Measurements from ENCODE around the gene ZNF770. TPM values are rescaled to one million over a fixed set of nuclear protein-coding genes. Genes with fewer than 3 reads are reported as not detected.

ZNF770 gene
- total and polyA plus RNA-seq, 2 of the 4 experiments (the other 2 are of a cell fraction), result 9.4 to 26.5 TPM

DNA sequence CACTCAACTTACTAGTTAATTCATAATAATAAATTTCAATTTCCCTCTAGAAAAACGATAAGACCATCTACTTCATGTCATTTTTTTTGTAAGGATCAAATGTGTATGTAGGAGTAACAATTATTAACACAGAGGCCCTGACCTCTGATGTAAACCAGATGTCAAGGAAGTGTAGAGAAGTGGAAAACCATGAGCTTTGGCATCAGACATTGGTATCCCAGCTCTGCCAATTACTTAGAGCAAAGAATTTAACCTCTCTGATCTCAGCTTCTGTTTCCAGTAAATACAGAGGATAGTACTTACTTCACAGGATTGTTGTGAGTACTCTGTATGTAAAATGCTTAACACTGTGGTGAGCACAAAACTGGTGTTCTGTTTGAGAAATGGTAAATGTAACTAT, 36.1 kb downstream of the ZNF770 start:
- Histone ChIP-seq H3K4me3 (ENCODE audit: insufficient read depth, low read depth, low read length) (no peak overlapping the region), H3K4me1 (ENCODE audit: control insufficient read depth, insufficient read depth, low read length) (no peaks in the 10 kb centered on the region), H2BK20ac (ENCODE audit: low read depth, low read length) (no peak overlapping the region), H2AFZ (replicated peaks; ENCODE audit: low read length, poor library complexity) (no peak overlapping the region), H2AK9ac (replicated peaks; ENCODE audit: low read depth, low read length, poor library complexity) (no peak overlapping the region), H3K56ac (ENCODE audit: extremely low read depth, insufficient read depth, low read length) (no peak overlapping the region), H2AK5ac (ENCODE audit: low read depth, low read length) (no peak overlapping the region), H3K27me3 (ENCODE audit: control insufficient read depth, insufficient read depth, low read length) (no peaks in the 10 kb centered on the region), H3K4me2 (ENCODE audit: low read depth, low read length) (no peak overlapping the region), H2BK15ac (ENCODE audit: low read depth, low read length) (no peak overlapping the region), H3K9ac (ENCODE audit: low read depth, low read length) (no peak overlapping the region), H3K9me3 (ENCODE audit: control insufficient read depth, insufficient read depth, low read length) (no peaks in the 10 kb centered on the region), H3K27ac (ENCODE audit: insufficient read depth, low read length) (no peak overlapping the region), H3K14ac (replicated peaks; ENCODE audit: low read depth, low read length) (no peak overlapping the region), H4K5ac (ENCODE audit: low read depth, low read length) (no peak overlapping the region), H2BK120ac (ENCODE audit: low read depth, low read length) (no peak overlapping the region), H3K79me1 (ENCODE audit: low read depth in 1 of 2, low read length in 2 of 2) (peaks cover 0 to 10% of the 10 kb centered on the region in 2 experiments; a peak in 1 of 4 replicates), H3K36me3 (ENCODE audit: control insufficient read depth, insufficient read depth, low read length) (0 out of 2 replicates have a peak, but pooled peaks cover 4% of the 10 kb centered on the region), H3K23ac (ENCODE audit: low read depth, low read length) (no peak overlapping the region), H4K8ac (ENCODE audit: low read depth in 2 of 2, low read length in 2 of 2) (no peak overlapping the region), H2BK5ac (ENCODE audit: low read depth, low read length, poor library complexity, severe bottlenecking) (no peak overlapping the region), H4K91ac (ENCODE audit: insufficient read depth, low read depth, low read length) (no peak overlapping the region), H3K9me1 (ENCODE audit: insufficient read depth, low read length) (no peaks in the 10 kb centered on the region), H3K18ac (ENCODE audit: low read depth, low read length) (no peak overlapping the region), H3K4ac (ENCODE audit: low read depth, low read length) (no peak overlapping the region), H4K20me1 (ENCODE audit: insufficient read depth, low read length) (no peaks in the 10 kb centered on the region)
- WGBS, 2 experiments (ENCODE audit: extremely low coverage in 2 of 2, insufficient read length in 1 of 2), result no CpG with 5 or more reads among the region's 1 CpG
- in situ Hi-C loops (cut with MboI; ENCODE audit: low sequenced_read_pairs), result no loop called here
- ChIA-PET POLR2A (ENCODE audit: unreplicated experiment) (no interaction called here), CTCF (no interaction called here)
- no peak for TF ChIP-seq RFX5 (IDR thresholded peaks at IDR 0.05; ENCODE audit: low read depth, low read length)
- no peak for TF ChIP-seq POLR2A (IDR thresholded peaks at IDR 0.05; ENCODE audit: low read depth, low read length)
- TF ChIP-seq, protein P1, sequence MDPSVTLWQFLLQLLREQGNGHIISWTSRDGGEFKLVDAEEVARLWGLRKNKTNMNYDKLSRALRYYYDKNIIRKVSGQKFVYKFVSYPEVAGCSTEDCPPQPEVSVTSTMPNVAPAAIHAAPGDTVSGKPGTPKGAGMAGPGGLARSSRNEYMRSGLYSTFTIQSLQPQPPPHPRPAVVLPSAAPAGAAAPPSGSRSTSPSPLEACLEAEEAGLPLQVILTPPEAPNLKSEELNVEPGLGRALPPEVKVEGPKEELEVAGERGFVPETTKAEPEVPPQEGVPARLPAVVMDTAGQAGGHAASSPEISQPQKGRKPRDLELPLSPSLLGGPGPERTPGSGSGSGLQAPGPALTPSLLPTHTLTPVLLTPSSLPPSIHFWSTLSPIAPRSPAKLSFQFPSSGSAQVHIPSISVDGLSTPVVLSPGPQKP (IDR thresholded peaks at IDR 0.05; ENCODE audit: borderline replicate concordance, low read depth, low read length), result no peak
- TF ChIP-seq, protein P2, sequence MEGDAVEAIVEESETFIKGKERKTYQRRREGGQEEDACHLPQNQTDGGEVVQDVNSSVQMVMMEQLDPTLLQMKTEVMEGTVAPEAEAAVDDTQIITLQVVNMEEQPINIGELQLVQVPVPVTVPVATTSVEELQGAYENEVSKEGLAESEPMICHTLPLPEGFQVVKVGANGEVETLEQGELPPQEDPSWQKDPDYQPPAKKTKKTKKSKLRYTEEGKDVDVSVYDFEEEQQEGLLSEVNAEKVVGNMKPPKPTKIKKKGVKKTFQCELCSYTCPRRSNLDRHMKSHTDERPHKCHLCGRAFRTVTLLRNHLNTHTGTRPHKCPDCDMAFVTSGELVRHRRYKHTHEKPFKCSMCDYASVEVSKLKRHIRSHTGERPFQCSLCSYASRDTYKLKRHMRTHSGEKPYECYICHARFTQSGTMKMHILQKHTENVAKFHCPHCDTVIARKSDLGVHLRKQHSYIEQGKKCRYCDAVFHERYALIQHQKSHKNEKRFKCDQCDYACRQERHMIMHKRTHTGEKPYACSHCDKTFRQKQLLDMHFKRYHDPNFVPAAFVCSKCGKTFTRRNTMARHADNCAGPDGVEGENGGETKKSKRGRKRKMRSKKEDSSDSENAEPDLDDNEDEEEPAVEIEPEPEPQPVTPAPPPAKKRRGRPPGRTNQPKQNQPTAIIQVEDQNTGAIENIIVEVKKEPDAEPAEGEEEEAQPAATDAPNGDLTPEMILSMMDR (conservative IDR thresholded peaks at IDR 0.05; ENCODE audit: low read depth, low read length), result no peak
- no peak for TF ChIP-seq RCOR1 (IDR thresholded peaks at IDR 0.05; ENCODE audit: insufficient replicate concordance, low read length)
- no peak for TF ChIP-seq MXI1 (IDR thresholded peaks at IDR 0.05; ENCODE audit: borderline replicate concordance, low read depth, low read length)
- TF ChIP-seq CEBPB (IDR thresholded peaks at IDR 0.05; ENCODE audit: low read depth, low read length), result no peak
- no peak for TF ChIP-seq MAFK (IDR thresholded peaks at IDR 0.05; ENCODE audit: low read depth, low read length)
- TF ChIP-seq RAD21 (IDR thresholded peaks at IDR 0.05; ENCODE audit: low read length), result no peak
- no peak for TF ChIP-seq CHD1 (IDR thresholded peaks at IDR 0.05; ENCODE audit: low read depth, low read length)
- no peak for TF ChIP-seq MAZ (IDR thresholded peaks at IDR 0.05; ENCODE audit: borderline replicate concordance, low read depth, low read length)
- no TSS peak for BruUV-seq (replicated peaks)
- intact Hi-C loops (cut with micrococcal nuclease), result no loop called here
- DNase-seq (no peak), ATAC-seq (ENCODE audit: low read depth) (peak; percentile 54)
- dilution Hi-C loops (cut with HindIII; ENCODE audit: low sequenced_read_pairs, unreplicated experiment), result no loop called here
